Type B pancreatic cell (in vitro differentiated cells): ENCODE results near the gene SH3RF3. TPM values are rescaled to one million over a fixed set of nuclear protein-coding genes. Genes with fewer than 3 reads are reported as not detected.
A peak's percentile ranks its signal among the peaks of the same experiment; 100 is the strongest.

Experiments used
- DNase-seq: peaks from one replicate; pipeline ENCODE4 v3.0.0; 2021; ENCODE audit warnings: mixed read lengths; ENCODE audit not compliant: unreplicated experiment; ENCODE audit errors: extremely low spot score
- H3K27ac Mint-ChIP-seq: 2 replicates; pipeline ENCODE4 v1.8.0; 2021; ENCODE audit warnings: mild to moderate bottlenecking, mixed read lengths
- H3K27me3 Mint-ChIP-seq: 2 replicates; pipeline ENCODE4 v1.8.0; 2021; ENCODE audit warnings: mixed read lengths
- H3K36me3 Mint-ChIP-seq: 2 replicates; pipeline ENCODE4 v1.8.0; 2021; ENCODE audit warnings: mixed read lengths
- H3K4me1 Mint-ChIP-seq: one replicate; pipeline ENCODE4 v1.8.0; 2021; ENCODE audit warnings: mixed read lengths; ENCODE audit not compliant: unreplicated experiment
- H3K4me3 Mint-ChIP-seq: 2 replicates; pipeline ENCODE4 v1.8.0; 2021; ENCODE audit warnings: mild to moderate bottlenecking, mixed read lengths
- H3K9me3 Mint-ChIP-seq: 2 replicates; pipeline ENCODE4 v1.8.0; 2021; ENCODE audit warnings: mixed read lengths
- CTCF ChIP-seq: fragments of 200-600 bp; sonication (generic); conservative IDR thresholded peaks from 2 replicates; pipeline ENCODE4 v1.5.0; 2021; ENCODE audit warnings: antibody characterized with exemption, mild to moderate bottlenecking
- total RNA-seq: library from RNA; stranded (reverse); gene quantifications from 2 replicates; pipeline ENCODE4 v1.2.1, GENCODE V29; 2021; ENCODE audit warnings: low replicate concordance

The SH3RF3 gene
- total RNA-seq, 1 donor from 2014 or later = 13.9 TPM

- Mint-ChIP-seq H3K36me3 (no peaks in the 10 kb centered on the region), H3K4me3 (no peak overlapping the region), H3K9me3 (no peaks in the 10 kb centered on the region), H3K4me1 (peaks cover 50% of the 10 kb centered on the region), H3K27ac (peak overlapping the region; percentile 24), H3K27me3 (no peaks in the 10 kb centered on the region)
- DNase-seq = no peak
- TF ChIP-seq CTCF = no peak
Observed at GRCh38 chr2:109242654-109243331, 113.8 kb downstream of the SH3RF3 start.

- no peak overlapping the region for H3K4me3 Mint-ChIP-seq
- no peak overlapping the region for H3K27ac Mint-ChIP-seq
- no peaks in the 10 kb centered on the region for H3K36me3 Mint-ChIP-seq
- DNase-seq = no peak
- no peaks in the 10 kb centered on the region for H3K27me3 Mint-ChIP-seq
- peaks cover 46% of the 10 kb centered on the region for H3K4me1 Mint-ChIP-seq
- no peaks in the 10 kb centered on the region for H3K9me3 Mint-ChIP-seq
- TF ChIP-seq CTCF = no peak
Observed at GRCh38 chr2:109243526-109244303, 114.7 kb downstream of the SH3RF3 start.

GRCh38 chr2:109244304-109244582, 115.2 kb downstream of the SH3RF3 start:
- no peak for DNase-seq
- no peaks in the 10 kb centered on the region for H3K9me3 Mint-ChIP-seq
- H3K4me3 Mint-ChIP-seq = no peak overlapping the region
- no peaks in the 10 kb centered on the region for H3K27me3 Mint-ChIP-seq
- H3K27ac Mint-ChIP-seq = no peak overlapping the region
- H3K36me3 Mint-ChIP-seq = no peaks in the 10 kb centered on the region
- no peak for TF ChIP-seq CTCF
- peaks cover 42% of the 10 kb centered on the region for H3K4me1 Mint-ChIP-seq

GRCh38 chr2:109244750-109245382, 115.9 kb downstream of the SH3RF3 start:
- no peak for DNase-seq
- Mint-ChIP-seq H3K27me3 (no peaks in the 10 kb centered on the region), H3K4me3 (no peak overlapping the region), H3K36me3 (no peaks in the 10 kb centered on the region), H3K9me3 (no peaks in the 10 kb centered on the region), H3K27ac (no peak overlapping the region), H3K4me1 (peaks cover 36% of the 10 kb centered on the region)
- TF ChIP-seq CTCF = no peak

- no peak for TF ChIP-seq CTCF
- Mint-ChIP-seq H3K27me3 (no peaks in the 10 kb centered on the region), H3K4me1 (peaks cover 29% of the 10 kb centered on the region), H3K27ac (no peak overlapping the region), H3K9me3 (no peaks in the 10 kb centered on the region), H3K36me3 (no peaks in the 10 kb centered on the region), H3K4me3 (no peak overlapping the region)
- no peak for DNase-seq
Observed at GRCh38 chr2:109246176-109246575, 117.2 kb downstream of the SH3RF3 start.
